HG03060 (cell line): ENCODE data around the gene ITPK1.
A peak's percentile ranks its signal among the peaks of the same experiment; 100 is the strongest.
"Not testable (repeated sequence)": the region's sequence is repeated elsewhere in the genome, so short reads cannot be mapped to it uniquely, and the experiment has no call there.

Source experiments
- ATAC-seq: cut with Tn5 transposase; IDR thresholded peaks from one replicate; pipeline ENCODE4 v1.9.1; 2021; ENCODE audit warnings: low read depth, moderate number of reproducible peaks; ENCODE audit not compliant: unreplicated experiment

ITPK1 gene

DNA sequence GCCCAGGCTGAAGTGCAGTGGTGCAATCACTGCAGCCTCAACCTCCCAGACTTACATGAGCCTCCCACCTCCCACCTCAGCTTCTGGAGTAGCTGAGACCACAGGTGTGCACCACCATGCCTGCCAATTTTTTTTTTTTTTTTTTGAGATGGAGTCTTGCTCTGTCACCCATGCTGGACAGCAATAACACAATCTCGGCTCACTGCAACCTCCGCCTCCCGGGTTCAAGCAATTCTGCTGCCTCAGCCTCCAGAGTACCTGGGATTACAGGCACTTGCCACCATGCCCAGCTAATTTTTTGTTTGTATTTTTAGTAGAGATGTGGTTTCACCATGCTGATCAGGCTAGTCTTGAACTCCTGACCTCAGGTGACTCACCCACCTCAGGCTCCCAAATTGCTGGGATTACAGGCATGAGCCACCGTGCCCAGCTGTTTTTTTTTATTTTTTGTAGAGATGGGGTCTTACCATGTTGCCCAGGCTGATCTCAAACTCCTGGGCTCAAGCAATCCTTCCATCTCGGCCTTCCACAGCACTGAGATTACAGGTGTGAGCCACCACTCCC lies 15.6 kb upstream of the ITPK1 start:
- ATAC-seq, result not testable (repeated sequence)

DNA sequence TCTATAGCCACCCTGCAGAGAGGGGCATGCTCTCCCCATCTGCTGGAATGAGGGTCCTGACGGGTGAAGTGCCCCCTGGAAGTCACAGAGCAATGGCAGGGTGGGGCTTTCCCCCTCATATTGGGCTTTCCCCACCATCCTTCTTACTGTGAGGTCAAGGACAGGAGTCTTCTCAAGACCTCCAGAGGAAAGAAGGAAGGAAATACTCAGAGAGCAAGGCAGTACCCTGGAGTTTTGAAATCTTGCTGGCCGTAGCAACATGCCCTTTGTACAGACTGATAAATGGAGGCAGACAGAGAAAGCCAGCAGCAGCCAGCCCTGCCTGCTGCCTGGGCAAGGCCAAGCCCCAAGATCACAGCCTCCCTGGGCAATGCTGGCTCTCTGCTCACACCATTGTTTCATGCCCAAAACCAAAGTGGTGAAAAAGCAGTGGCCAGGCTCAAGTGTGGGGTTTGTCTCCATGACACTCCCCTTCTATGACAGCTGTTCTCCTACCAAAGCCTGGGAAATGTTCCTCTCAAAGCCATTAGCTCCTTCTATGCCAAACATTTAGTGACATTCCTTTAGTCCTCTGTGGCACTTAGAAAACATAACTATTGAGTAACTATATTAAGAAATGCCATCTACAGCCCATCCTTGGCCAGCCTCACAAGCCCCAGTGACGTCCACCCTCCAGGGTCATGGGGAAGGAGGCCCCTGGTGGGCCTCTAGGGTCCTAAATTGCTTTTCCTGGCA lies 13.2 kb upstream of the ITPK1 start:
- no peak for ATAC-seq

DNA sequence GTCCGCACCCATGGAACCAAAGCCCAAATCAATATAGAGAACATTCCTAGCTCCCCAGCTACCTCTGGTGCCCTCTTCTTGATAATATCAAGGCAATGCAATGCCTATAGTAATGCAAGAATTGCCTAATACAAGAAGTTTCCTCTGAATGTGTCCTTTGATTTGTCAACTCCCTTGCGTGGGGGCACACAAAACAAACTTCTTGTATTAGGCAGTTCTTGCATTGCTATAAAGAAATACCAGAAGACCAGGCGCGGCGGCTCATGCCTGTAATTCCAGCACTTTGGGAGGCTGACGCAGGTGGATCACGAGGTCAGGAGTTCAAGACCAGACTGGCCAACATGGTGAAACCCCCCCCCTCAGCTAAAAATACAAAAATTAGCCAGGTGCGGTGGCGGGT lies 10.4 kb upstream of the ITPK1 start:
- ATAC-seq, result no peak

DNA sequence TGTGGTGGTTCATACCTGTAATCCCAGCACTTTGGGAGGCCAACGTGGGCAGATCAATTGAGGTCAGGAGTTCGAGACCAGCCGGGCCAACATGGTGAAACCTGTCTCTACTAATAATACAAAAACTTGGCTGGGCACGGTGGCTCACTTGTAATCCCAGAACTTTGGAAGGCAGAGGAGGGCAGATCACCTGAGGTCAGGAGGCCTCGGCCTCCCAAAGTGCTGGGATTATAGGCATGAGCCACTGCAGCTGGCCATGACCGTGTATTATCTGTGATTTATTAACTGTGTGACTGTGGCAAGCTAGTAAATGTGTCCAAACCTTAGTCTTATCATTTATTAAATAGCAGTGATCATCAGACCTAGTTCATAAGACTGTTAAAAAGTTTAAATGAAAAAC lies 7.1 kb upstream of the ITPK1 start:
- ATAC-seq, result no peak

DNA sequence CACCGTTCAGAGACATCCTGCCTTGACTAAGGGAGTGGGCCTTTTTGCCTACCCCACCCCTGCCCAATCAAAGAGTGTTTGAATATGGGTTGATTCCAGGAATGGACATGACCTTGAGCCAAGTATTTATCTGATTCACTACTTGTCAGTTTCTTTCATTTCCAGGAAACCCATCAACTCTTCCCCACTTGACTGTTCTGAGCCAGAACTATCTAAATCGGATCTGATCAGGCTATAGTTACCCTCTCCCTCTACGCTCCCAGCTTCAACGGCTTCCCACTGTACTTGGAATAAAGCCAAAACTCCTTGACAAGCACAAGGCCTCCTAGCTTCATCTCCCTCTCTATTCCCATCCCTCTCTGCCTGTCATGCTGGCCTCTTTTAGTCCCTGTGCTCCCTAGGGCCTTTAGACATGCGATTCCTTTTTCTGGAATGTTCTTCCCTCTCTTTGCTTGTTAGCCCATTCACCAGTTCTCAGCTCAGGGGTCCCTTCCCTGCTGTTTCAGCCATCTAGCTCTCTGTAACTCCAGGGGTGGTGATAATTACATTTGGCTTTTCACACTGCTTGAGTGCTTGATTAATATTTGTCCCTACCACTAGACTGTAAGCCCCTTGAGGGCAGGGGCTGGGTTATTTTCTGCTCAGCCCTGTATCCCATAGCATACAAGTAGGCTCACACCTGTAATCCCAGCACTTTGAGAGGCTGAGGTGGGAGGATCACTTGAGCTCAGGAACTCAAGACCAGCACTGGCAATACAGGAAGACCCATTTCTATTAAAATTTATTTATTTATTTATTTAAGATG lies 5.5 kb upstream of the ITPK1 start:
- no peak for ATAC-seq

DNA sequence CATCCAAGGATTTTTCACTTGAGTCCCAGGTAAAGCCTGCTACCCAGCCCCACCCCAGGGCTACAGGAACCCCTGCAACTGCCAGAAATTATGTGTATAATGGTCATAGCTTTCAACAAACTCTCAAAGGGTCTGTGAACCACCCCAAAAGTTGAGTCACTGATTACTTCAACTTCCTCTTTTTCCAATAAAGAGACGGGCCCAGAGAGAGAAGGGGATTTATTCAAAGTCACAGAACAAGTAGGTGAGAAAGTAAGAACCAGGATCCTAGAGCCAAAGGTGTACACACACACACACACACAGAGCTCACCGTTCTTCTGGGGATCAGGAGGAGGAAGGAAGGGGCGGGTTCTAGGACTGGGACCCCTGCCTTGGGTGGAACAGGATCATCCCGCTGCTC lies 4.8 kb upstream of the ITPK1 start:
- no peak for ATAC-seq

DNA sequence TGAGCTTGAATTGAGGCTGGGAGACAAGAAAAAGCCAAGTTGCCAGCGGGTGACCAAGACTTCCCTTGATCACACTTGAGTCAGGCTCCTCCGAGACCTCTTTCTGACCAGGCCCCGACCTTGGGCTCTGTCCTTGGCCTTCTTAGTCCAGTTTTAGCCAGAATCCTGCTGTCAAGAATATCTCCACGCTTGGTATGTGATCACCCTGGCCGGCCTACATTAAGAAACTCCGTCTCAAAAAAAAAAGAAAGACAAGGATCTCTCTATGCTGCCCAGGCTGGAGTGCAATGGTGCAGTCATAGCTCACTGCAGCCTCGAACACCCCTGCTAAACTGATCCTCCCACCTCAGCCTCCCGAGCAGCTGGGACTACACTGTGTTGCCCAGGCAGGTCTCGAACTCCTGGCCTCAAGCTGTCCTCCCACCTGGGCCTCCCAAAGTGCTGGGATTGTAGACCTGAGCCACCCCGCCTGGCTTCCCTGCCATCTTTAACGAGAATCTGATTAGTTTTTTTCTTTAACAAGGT lies 1.0 kb upstream of the ITPK1 start:
- no peak for ATAC-seq

DNA sequence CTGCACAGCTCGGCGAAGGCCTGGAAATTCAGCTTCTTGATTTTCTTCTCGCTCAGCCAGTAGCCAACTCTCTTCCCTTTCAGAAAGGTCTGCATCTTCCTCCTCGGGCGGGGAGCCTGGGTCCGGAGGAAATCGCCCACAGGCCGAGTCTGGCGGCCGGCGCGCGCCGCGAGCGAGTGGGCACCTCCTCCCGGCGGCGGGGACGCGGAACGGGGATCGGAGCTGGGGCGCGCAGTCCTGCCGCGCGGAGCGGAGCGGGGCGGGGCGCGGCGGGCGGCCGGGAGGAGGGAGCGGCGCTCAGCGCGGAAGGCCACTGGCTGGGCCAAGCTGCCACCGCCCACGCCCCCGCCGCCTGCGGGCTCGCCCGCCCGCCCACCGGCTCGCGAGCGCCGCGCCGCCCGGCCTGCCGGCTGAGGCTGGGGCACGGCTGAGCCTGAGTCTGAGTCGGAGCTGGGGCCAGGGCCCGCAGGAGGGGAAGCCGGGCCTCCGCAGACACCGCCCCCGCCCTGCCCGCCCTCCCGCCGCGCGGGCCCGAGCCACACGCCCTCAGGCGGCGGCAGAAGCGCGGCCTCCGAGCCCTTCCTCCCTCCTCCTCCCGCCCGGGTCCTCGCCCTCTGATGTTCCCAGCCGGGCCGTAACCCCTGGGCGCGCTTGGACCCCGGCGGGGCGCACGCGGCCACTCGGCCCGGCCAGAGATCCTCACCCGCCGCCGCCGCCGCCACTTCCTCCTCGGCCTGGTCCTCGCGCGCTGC lies 480 bp downstream of the ITPK1 start:
- ATAC-seq, result peak; percentile 30

DNA sequence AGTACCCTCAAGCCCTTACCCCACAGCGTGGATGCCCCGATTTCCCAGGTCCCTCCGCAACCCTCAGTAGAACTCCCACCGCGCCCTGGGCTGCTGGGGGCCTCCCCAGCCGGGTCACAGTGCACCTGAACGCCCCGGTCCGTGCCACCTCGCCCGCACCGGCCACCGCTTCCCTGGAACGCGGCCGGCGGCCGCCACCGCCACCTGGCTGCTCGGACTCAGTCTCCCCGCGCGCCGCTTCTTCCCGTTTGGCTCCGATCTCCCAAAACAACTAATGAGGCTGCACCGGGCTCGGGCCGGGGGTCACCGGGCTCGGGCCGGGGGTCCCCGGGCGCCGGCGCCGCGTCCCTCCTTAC lies 1.0 kb downstream of the ITPK1 start:
- ATAC-seq, result no peak

DNA sequence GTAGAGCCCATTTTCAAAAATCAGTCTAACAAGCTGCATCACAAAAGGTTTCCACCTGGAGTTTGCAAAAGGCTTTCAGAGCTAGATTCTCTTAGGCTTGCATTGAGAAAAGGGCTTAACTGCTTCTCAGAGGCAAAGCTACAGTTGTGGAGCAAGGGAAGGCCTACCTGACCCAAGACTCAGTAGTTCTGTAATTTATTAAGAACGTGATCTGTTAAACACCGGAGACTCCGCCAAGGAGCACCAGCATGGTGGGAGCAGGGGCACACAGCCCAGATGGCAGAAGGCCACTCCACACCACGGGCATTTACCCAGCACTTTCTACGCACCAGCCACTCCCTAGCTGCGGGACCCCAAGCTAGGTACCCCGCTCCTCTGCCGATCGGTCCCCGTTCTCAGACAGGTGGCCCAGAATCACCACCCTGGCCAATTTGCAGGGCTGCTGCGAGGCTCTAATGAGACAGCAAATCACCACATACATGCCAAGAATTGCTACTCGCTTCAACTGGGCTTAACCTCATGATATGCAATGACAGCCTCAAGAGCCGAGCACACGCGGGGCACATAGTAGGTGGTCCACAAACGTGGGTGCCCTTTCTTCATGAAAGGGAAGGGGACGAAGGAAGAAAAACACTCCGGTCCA lies 1.5 kb downstream of the ITPK1 start:
- no peak for ATAC-seq

DNA sequence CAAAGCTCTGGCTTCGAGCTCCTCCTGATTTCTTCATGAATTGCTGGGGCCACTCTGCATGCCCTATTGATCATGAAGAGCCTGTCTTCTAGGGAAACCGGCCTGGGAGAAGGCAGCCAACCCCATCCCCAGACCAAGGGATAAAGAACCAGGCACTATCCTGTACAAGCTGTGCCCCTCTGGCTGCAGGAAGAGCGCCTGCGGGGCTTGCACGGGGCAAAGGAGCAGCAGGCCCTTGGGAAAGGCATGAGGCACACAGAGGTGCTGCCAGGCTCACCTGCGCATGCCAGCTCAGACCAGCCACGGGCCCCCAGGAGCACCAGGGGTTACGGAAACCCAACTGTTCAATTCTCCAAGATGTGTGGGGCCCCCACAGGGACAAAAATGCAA lies 2.1 kb downstream of the ITPK1 start:
- no peak for ATAC-seq

DNA sequence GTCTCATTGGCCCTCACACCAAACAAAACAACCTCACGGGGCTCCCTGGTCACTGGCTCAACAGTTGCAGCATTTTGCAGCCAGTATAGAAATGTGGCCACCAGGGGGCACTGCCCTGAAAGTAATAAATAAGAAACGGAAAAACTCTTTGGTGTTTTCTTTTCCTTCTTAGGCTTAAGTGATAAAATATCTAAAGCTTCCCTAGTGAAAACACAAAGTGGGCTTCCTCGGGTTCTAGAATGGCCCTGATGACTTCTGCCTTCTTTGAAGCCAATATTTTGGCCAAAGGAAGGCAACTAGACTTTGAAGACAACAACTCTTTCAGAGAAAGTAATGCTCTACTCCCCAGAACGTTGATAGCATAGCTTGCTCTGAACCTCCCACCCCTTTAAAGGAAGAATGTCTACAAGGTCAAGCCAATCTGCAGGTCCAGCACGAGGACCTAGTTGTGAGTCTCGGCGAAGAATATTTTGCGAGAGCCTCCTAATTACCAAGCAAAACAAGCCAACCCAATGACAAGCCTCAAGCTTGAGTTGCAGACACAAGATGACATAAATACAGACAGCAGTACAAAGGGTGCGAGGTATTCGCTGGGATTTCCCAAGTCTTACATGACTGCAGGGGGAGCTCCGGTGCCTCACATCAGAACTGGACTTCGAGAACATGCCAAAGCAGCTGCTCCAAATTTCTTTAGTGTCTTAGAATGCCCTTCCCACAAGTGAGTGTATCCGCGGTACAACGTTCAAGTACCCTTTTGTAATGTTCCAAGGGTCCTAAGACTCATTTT lies 2.6 kb downstream of the ITPK1 start:
- no peak for ATAC-seq

DNA sequence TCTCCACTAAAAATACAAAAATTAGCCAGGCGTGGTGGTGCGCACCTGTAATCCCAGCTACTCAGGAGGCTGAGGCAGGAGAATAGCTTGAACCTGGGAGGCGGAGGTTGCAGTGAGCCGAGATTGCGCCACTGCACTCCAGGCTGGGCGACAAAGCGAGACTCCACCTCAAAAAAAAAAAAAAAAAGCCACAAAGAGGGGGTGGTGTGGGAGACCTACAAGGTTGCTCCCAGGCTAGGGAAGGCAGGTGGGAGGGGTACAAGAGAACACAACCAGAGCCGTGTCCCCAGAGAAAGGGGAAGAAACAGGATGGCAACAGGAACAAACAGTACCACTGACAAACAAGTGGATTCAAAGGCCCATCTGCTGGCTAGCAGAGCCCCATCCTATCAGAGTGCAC lies 4.2 kb downstream of the ITPK1 start:
- ATAC-seq, result not testable (repeated sequence)

DNA sequence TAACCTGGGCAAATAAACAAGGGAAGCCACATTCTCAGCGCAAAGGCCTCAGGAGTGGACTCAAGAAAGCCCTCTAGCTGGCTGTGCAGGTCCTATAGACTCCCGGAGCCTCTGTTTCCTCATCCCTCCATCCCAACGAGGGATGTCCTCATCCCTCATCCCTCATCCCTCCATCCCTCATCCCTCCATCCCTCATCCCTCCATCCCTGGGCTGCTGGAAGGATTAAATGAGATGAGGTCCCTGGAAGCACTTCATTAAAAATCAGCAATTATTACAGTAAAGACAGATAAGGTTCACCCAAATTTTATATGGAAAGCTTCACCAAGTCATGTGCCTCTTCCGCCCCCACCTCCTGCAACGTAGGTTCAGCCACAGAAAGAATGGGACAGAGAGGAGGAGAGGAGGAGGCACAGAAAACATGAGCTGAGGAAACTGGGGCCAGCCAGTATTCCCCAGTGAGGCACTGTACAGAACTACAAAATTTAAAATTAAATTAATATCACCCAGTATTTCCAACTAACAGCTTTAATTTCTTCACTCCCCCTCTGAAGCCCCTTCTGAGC lies 4.8 kb downstream of the ITPK1 start:
- ATAC-seq, result no peak

DNA sequence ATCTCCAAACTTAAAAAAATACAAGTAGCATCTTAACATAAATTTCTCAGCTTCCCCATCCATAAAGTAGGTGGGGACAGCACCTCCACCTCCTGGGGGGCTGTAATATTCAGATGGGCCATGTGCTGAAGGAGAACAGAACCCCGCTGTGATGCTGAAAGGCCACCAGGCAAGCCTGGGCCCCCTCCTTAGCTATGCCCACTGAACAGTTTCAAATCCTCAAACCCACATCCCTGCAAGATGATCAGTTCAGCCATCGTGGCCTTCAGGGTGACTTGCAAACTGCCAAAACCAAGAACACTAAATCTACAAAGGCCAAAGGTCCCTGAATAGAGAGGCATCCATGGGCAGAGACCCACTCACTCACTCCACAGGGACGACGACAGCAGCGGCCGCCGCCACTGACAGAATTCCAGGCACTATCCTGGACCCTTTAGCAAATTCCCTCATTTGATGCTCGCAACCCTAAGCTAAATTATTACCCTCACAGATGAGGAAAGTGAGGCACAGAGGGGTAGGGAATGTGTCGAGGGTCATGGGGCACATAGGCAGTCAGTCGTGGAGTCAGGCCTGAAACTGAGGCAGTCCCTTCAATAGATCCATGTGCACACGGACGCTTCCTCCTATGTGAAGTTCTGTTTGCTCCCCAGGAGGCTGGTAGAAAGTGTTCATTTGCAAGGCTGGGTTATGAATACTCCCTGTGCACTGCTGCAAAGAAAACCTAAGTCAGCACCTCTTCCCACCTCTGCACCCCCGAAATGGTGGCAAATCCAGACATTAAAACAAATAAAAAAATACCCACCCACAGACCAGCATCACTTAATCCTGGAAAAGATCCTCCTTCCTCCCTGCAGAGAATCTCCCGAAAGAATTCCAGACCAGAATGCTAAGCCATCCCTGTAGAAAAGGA lies 5.9 kb downstream of the ITPK1 start:
- no peak for ATAC-seq

DNA sequence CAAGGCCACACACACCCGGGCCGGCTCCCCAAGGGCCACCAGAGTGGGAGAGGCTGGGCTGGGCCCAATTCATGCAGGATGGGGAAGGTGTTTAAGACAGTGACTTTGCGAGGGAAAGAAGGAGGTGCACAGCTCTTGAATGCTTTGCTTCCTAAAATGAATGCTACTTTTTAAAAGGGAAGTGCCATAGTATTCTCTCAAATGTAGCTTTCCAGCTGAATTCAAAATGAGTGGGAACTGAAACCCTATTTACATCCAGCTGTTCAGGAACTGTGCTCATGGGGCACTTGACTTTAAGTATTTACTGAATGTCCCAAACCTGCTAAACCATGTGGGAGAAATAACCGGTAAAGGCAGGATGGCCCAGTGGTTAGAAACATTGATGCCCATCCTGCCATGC lies 7.6 kb downstream of the ITPK1 start:
- no peak for ATAC-seq

DNA sequence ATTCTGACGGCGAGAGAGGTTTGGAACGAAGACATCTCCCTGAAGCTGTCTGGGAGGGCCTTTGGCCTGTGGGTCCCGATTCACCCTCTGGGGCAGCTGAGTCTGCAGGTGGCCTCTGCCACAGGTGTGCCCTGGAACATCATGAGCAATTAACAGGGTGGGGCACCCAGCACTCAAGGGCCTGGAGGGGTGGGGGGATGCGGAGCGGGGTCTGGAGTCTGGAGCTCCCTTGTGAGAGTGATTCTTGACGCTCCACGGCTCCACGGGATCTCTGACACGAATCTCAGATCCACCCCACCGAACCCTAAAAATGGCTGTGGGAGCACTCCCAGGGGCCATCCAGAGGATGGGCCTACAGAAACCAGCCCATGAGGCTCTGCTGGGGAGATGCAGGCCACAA lies 8.3 kb downstream of the ITPK1 start:
- ATAC-seq, result no peak

DNA sequence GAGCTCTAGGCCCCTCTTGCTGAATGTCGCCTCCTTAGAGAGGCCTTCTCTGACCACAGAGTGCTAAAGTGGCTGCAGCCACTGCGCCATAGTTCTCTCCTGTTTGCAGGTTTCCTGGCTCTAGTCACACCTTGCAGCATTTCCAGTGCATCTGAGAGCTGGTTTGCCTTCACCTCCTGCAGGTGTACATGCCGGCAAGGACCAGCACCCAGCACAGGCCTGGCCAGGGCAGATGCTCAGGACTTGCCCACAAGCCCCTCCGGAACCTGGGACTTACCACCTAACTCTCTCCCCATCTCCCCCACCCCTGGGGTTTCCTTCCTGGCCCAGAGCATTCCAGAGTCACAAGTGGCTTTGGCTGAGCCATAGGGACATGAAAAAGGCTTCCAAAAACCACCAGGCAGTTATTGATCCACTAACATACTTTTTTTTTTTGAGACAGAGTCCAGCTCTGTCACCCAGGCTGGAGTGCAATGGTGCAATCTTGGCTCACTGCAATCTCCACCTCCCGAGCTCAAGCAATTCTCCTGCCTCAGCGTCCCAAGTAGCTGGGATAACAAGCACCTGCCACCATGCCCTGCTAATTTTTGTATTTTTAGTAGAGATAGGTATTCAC lies 9.1 kb downstream of the ITPK1 start:
- no peak for ATAC-seq
